ENCODE measurements around the gene DGCR2.

- TF ChIP-seq CTCF (IDR thresholded peaks at IDR 0.05), result no peak
- TF ChIP-seq POLR2A (IDR thresholded peaks at IDR 0.05), result no peak
Observed at GRCh38 chr22:19126309-19127273, 4.4 kb upstream of the DGCR2 start.

Data from heart left ventricle (tissue), 13 donors.